ENCODE data around the gene S100A10.

S100A10 gene

GRCh38 chr1:151966061-151966460 lies 27.6 kb downstream of the S100A10 start:
- POLR2A ChIA-PET: no interaction called here
- CTCF ChIA-PET: interaction anchor here (7.9 kb wide), 1 partner anchor 34 kb away, joined by 98 read pairs; no protein-coding TSS in a partner anchor

GRCh38 chr1:151964510-151964909 lies 29.1 kb downstream of the S100A10 start:
- TF ChIP-seq TARDBP (IDR thresholded peaks at IDR 0.05): no peak
- TF ChIP-seq BHLHE40 (IDR thresholded peaks at IDR 0.05; ENCODE audit: borderline replicate concordance): no peak
- TF ChIP-seq ELF4 (IDR thresholded peaks at IDR 0.05): no peak
- no peak for TF ChIP-seq L3MBTL2 (conservative IDR thresholded peaks at IDR 0.05)
- TF ChIP-seq LEF1 (IDR thresholded peaks at IDR 0.05; ENCODE audit: borderline replicate concordance): no peak
- no peak for TF ChIP-seq FOXM1 (IDR thresholded peaks at IDR 0.05; ENCODE audit: borderline replicate concordance)
- no peak for TF ChIP-seq CTBP1 (IDR thresholded peaks at IDR 0.05; ENCODE audit: borderline replicate concordance)
- no peak for TF ChIP-seq ZNF384 (IDR thresholded peaks at IDR 0.05)
- no peak for TF ChIP-seq ARNT (IDR thresholded peaks at IDR 0.05)
- TF ChIP-seq PKNOX1 (IDR thresholded peaks at IDR 0.05): no peak
- no peak for TF ChIP-seq FOXA1 (IDR thresholded peaks at IDR 0.05)
- ChIA-PET POLR2A (interaction anchor here (0.7 kb wide), 1 partner anchor 28 kb away, joined by 5 read pairs; no protein-coding TSS in a partner anchor), CTCF (interaction anchor here (0.6 to 1.2 kb wide), 2 partner anchors 32 to 212 kb away, joined by 3 to 5 read pairs; no protein-coding TSS in a partner anchor)
- DNase-seq (ENCODE audit: extremely low spot score): no peak

More at GRCh38 chr1:151966061-151966460, 27.6 kb downstream of the S100A10 start:
- TF ChIP-seq ARNT (IDR thresholded peaks at IDR 0.05) (no peak), L3MBTL2 (conservative IDR thresholded peaks at IDR 0.05) (no peak), BHLHE40 (IDR thresholded peaks at IDR 0.05; ENCODE audit: borderline replicate concordance) (no peak), NFRKB (IDR thresholded peaks at IDR 0.05) (no peak), ELF4 (IDR thresholded peaks at IDR 0.05) (no peak), PKNOX1 (IDR thresholded peaks at IDR 0.05) (no peak), CTBP1 (IDR thresholded peaks at IDR 0.05; ENCODE audit: borderline replicate concordance) (no peak), FOXA1 (IDR thresholded peaks at IDR 0.05) (no peak), HDGF (IDR thresholded peaks at IDR 0.05; ENCODE audit: borderline replicate concordance) (no peak), SP1 (IDR thresholded peaks at IDR 0.05) (no peak), TARDBP (IDR thresholded peaks at IDR 0.05) (no peak), SUZ12 (IDR thresholded peaks at IDR 0.05) (no peak)
- DNase-seq (ENCODE audit: extremely low spot score): no peak

- ChIA-PET CTCF (interaction anchor here (0.7 to 1.4 kb wide), 4 partner anchors 28 to 40 kb away, joined by 3 to 6 read pairs (median 4); no protein-coding TSS in a partner anchor), POLR2A (no interaction called here)
- TF ChIP-seq FOXM1 (IDR thresholded peaks at IDR 0.05; ENCODE audit: borderline replicate concordance) (no peak), ELF4 (IDR thresholded peaks at IDR 0.05) (no peak), CTBP1 (IDR thresholded peaks at IDR 0.05; ENCODE audit: borderline replicate concordance) (no peak), PKNOX1 (IDR thresholded peaks at IDR 0.05) (no peak), HDGF (IDR thresholded peaks at IDR 0.05; ENCODE audit: borderline replicate concordance) (no peak), ARNT (IDR thresholded peaks at IDR 0.05) (no peak), TARDBP (IDR thresholded peaks at IDR 0.05) (no peak), NFRKB (IDR thresholded peaks at IDR 0.05) (no peak), FOXK2 (IDR thresholded peaks at IDR 0.05) (no peak), BHLHE40 (IDR thresholded peaks at IDR 0.05; ENCODE audit: borderline replicate concordance) (no peak), LEF1 (IDR thresholded peaks at IDR 0.05; ENCODE audit: borderline replicate concordance) (no peak), SUZ12 (IDR thresholded peaks at IDR 0.05) (no peak), FOXA1 (IDR thresholded peaks at IDR 0.05) (no peak), L3MBTL2 (conservative IDR thresholded peaks at IDR 0.05) (no peak), SP1 (IDR thresholded peaks at IDR 0.05) (no peak), ZNF384 (IDR thresholded peaks at IDR 0.05) (no peak)
- DNase-seq (ENCODE audit: extremely low spot score): no peak
These were observed 30.4 kb downstream of the S100A10 start for GRCh38 chr1:151963288-151963687.

- POLR2A ChIA-PET: no interaction called here
- TF ChIP-seq SP1 (IDR thresholded peaks at IDR 0.05) (no peak), TARDBP (IDR thresholded peaks at IDR 0.05) (no peak), ARNT (IDR thresholded peaks at IDR 0.05) (no peak), SUZ12 (IDR thresholded peaks at IDR 0.05) (no peak), HDGF (IDR thresholded peaks at IDR 0.05; ENCODE audit: borderline replicate concordance) (no peak), CTBP1 (IDR thresholded peaks at IDR 0.05; ENCODE audit: borderline replicate concordance) (no peak), LEF1 (IDR thresholded peaks at IDR 0.05; ENCODE audit: borderline replicate concordance) (no peak), ZNF384 (IDR thresholded peaks at IDR 0.05) (no peak), PKNOX1 (IDR thresholded peaks at IDR 0.05) (no peak), FOXK2 (IDR thresholded peaks at IDR 0.05) (no peak), ELF4 (IDR thresholded peaks at IDR 0.05) (no peak)
These were observed 31.8 kb downstream of the S100A10 start for GRCh38 chr1:151961833-151962232.

GRCh38 chr1:151960780-151961513 lies 32.7 kb downstream of the S100A10 start:
- TF ChIP-seq HDGF (IDR thresholded peaks at IDR 0.05; ENCODE audit: borderline replicate concordance): no peak
- TF ChIP-seq CTBP1 (IDR thresholded peaks at IDR 0.05; ENCODE audit: borderline replicate concordance): no peak
- no peak for TF ChIP-seq LEF1 (IDR thresholded peaks at IDR 0.05; ENCODE audit: borderline replicate concordance)
- no peak for TF ChIP-seq ARNT (IDR thresholded peaks at IDR 0.05)
- TF ChIP-seq FOXA1 (IDR thresholded peaks at IDR 0.05): no peak
- no peak for TF ChIP-seq BHLHE40 (IDR thresholded peaks at IDR 0.05; ENCODE audit: borderline replicate concordance)
- no peak for TF ChIP-seq PKNOX1 (IDR thresholded peaks at IDR 0.05)
- no peak for TF ChIP-seq TARDBP (IDR thresholded peaks at IDR 0.05)
- TF ChIP-seq NFRKB (IDR thresholded peaks at IDR 0.05): no peak
- TF ChIP-seq ELF4 (IDR thresholded peaks at IDR 0.05): no peak
- no peak for DNase-seq (ENCODE audit: extremely low spot score)
- ChIA-PET POLR2A (no interaction called here), CTCF (no interaction called here)

More at GRCh38 chr1:151961833-151962232, 31.8 kb downstream of the S100A10 start:
- CTCF ChIA-PET: no interaction called here
- no peak for DNase-seq (ENCODE audit: extremely low spot score)
